ENCODE data around the gene TSSK3.

The TSSK3 gene, protein sequence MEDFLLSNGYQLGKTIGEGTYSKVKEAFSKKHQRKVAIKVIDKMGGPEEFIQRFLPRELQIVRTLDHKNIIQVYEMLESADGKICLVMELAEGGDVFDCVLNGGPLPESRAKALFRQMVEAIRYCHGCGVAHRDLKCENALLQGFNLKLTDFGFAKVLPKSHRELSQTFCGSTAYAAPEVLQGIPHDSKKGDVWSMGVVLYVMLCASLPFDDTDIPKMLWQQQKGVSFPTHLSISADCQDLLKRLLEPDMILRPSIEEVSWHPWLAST

DNA sequence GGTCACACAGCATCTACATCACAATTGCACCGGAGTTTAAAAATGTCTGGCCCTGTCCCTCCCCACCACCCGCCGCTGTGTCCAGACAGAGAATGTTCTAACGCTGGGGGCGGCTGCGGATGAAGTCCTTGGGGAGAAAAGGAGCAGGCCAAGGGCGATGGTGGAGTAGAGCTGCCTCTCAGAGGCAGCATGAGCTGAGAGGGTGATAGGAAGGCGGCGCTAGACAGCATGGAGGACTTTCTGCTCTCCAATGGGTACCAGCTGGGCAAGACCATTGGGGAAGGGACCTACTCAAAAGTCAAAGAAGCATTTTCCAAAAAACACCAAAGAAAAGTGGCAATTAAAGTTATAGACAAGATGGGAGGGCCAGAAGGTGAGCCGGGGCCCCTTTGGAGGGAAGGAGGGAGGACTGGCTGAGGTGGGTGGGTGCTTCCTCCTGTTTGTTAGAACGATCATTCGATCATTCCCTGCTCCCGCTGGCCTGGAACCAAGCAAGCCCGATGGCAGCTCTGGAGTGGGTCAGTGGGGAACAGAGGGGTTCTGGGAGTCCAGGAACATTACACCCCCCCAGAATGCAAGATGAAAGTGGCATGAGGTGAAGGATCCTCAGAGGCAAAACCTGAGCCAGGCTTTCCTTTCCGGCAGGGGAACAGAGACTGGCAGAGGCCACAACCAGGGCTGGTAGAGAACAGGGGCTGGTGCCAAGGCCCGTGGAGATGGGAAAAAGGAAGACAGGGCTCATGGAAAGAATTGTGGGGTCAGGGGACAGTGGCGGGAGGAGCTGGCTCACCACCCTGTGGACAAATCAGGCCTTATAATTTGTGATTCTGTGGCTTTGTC, at the start of gene TSSK3, which contains the start of gene FAM229A:
TSS of gene TSSK3 (plus strand) at position 66 of the 840 bp plus-strand sequence. CDS start at position 229, 163 bp downstream.
TSS of gene FAM229A (minus strand) at position 12 of the 840 bp plus-strand sequence. CDS start 394 bp downstream, outside the sequence.
- DNase-seq (ENCODE audit: low read depth), result no peak
- TF ChIP-seq, protein P1, sequence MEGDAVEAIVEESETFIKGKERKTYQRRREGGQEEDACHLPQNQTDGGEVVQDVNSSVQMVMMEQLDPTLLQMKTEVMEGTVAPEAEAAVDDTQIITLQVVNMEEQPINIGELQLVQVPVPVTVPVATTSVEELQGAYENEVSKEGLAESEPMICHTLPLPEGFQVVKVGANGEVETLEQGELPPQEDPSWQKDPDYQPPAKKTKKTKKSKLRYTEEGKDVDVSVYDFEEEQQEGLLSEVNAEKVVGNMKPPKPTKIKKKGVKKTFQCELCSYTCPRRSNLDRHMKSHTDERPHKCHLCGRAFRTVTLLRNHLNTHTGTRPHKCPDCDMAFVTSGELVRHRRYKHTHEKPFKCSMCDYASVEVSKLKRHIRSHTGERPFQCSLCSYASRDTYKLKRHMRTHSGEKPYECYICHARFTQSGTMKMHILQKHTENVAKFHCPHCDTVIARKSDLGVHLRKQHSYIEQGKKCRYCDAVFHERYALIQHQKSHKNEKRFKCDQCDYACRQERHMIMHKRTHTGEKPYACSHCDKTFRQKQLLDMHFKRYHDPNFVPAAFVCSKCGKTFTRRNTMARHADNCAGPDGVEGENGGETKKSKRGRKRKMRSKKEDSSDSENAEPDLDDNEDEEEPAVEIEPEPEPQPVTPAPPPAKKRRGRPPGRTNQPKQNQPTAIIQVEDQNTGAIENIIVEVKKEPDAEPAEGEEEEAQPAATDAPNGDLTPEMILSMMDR (IDR thresholded peaks at IDR 0.05; ENCODE audit: control insufficient read depth, extremely low read depth, insufficient read depth), result no peak

DNA sequence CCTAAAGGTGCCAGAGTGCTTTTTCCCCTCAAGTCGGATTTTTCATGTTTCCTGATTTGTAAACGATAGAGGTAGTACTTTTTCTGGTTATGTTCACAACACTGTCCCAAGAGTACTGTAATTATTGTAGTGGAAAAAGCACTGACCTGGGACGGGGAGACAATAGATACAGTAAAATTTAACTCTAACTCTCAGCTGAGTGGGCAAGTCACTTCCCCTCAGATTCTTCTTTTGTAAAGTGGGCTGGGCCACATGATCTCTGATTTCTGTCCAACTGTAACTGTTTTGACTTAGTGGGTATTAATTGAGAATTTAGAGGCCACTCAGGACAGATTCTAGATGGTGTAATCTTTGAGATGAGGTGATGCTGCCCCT, 45.4 kb upstream of the TSSK3 start:
- H3K4me3 ChIP-seq (ENCODE audit: low read depth, low read length), result no peak overlapping the region
- TF ChIP-seq, protein P1 (IDR thresholded peaks at IDR 0.05; ENCODE audit: control insufficient read depth, extremely low read depth, insufficient read depth), result no peak

More for the DNA sequence above, at the start of gene TSSK3, which contains the start of gene FAM229A:
- H3K4me3 ChIP-seq (ENCODE audit: low read depth, low read length), result no peak within 1 kb of the TSS

DNA sequence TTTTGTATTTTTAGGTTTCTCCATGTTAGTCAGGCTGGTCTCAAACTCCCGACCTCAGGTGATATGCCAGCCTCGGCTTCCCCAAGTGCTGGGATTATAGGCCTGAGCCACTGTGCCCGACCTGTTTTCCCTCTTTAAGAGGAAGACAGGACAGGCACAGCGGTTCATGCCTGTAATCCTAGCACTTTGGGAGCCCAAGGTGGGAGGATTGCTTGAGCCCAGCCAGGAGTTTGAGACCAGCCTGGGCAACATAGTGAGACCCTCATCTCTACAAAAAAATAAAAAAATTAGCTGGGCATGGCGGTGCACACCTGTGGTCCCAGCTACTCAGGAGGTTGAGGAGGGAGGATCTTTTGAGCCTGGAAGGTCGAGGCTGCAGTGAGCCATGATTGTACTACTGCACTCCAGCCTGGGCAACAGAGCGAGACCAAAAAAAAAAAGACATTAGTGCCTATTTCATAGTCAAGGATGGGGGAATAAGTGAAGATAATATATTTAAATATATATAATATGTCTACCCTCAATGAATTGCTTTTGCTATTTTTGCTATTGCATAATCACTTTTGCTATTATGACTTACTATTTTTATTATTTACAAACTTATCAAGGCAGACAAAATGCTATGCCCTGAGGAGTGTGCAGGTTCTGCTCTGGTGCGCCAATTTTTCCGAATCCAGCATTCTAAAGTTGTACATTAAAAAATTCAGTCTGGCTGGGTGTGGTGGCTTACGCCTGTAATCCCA, 44.0 kb upstream of the TSSK3 start:
- DNase-seq (ENCODE audit: low read depth), result no peak
- no peak overlapping the region for H3K4me3 ChIP-seq (ENCODE audit: low read depth, low read length)
- TF ChIP-seq, protein P1 (IDR thresholded peaks at IDR 0.05; ENCODE audit: control insufficient read depth, extremely low read depth, insufficient read depth), result no peak

More for the DNA sequence above, 45.4 kb upstream of the TSSK3 start:
- DNase-seq (ENCODE audit: low read depth), result no peak

DNA sequence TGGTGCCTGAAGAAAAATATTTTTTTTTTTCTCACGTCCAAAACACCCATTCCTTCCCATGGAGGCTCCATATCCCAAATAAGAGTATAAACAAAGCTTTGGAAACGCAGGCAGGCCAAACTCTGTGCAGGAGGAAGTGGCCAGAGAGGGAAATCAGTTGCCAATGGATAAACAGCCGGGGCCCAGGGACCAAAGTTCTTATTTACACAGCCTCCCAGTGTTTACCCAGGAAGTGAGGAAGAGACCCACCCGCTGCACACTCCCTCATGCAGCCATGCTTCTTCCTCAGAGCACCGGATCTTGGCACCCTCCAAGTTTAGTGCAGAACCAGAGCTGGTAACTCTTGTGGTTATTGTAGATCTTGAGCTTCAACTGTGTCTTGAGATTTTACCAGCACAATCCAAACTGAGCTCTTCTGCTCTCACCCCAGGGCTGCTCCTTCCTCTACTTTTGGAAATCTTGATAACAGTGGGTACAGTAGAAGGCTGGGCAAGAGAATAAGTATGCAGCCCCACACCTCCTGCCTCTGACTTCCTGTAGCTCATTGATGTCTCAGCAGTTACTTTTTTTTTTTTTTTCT, 40.5 kb upstream of the TSSK3 start:
- peak; percentile 71 for DNase-seq (ENCODE audit: low read depth)
- TF ChIP-seq, protein P1 (IDR thresholded peaks at IDR 0.05; ENCODE audit: control insufficient read depth, extremely low read depth, insufficient read depth), result no peak
- no peak overlapping the region for H3K4me3 ChIP-seq (ENCODE audit: low read depth, low read length)

DNA sequence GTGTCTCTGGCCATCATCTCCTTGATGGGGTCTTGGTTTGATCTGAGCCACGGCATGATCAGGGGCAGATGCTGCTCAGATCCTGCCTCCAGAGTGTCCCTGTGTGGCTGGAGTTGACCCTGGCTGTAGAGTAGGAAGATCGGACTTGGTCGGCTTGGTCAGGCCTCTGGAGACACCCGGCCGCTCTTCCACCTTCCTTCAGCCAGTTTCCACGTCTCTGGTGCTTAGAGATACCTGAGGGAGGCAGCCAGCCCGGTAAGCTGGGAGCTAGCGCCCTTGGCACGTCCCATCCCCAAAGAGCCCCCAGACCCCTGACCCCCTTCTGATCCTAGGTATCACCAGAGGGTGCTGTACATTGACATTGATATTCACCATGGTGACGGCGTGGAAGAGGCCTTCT, 35.1 kb upstream of the TSSK3 start:
- no peak for DNase-seq (ENCODE audit: low read depth)
- no peak overlapping the region for H3K4me3 ChIP-seq (ENCODE audit: low read depth, low read length)
- TF ChIP-seq, protein P1 (IDR thresholded peaks at IDR 0.05; ENCODE audit: control insufficient read depth, extremely low read depth, insufficient read depth), result no peak

DNA sequence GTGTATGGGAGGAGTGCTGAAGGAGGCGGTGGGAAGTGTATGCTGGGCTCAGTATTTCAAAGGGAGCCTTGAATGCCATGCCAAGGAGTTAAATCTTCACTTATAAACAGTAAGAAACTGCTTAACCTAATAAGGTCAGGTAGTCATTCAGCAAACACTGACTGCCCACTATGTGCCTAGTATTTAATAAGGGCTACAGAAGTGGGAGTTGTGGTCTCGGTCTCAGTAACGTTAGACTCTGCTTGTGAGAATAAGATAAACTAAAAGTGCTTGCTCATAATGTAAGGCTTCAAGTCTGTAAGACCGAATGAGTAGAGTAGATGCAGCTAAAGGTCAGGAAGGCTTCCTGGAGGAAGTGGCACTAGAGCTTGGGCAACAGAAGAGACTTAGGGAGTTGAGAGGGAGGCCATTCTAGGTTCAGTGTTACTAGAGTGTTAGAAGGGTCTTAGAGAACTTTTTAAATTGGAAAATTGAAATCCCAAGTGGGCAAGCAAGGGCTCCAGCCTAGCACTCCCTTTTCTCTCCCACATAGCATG, 32.3 kb upstream of the TSSK3 start:
- no peak overlapping the region for H3K4me3 ChIP-seq (ENCODE audit: low read depth, low read length)
- no peak for DNase-seq (ENCODE audit: low read depth)
- TF ChIP-seq, protein P1 (IDR thresholded peaks at IDR 0.05; ENCODE audit: control insufficient read depth, extremely low read depth, insufficient read depth), result no peak

Measured in LNCaP clone FGC (cell line).